Activated CD4-positive, alpha-beta T cell treated with anti-CD3 and anti-CD28 coated beads for 1 hour (primary cell): ENCODE data around the gene AKAP6.

Experiments used
- DNase-seq: peaks from one replicate; pipeline ENCODE4 v3.0.0-alpha.2; 2020

AKAP6 gene

GRCh38 chr14:32593290-32593942 is 264.3 kb downstream of the AKAP6 start:
- DNase-seq = no peak

- DNase-seq = no peak
Measured at GRCh38 chr14:32594766-32595165, 265.7 kb downstream of the AKAP6 start.

- no peak for DNase-seq
Measured at GRCh38 chr14:32595497-32595896, 266.4 kb downstream of the AKAP6 start.

GRCh38 chr14:32596390-32596789 is 267.3 kb downstream of the AKAP6 start:
- DNase-seq = no peak

- no peak for DNase-seq
Measured at GRCh38 chr14:32597771-32598170, 268.7 kb downstream of the AKAP6 start.

- DNase-seq = no peak
Measured at GRCh38 chr14:32601069-32601468, 272.0 kb downstream of the AKAP6 start.

- no peak for DNase-seq
Measured at GRCh38 chr14:32601906-32602305, 272.8 kb downstream of the AKAP6 start.

- no peak for DNase-seq
Measured at GRCh38 chr14:32602699-32603098, 273.6 kb downstream of the AKAP6 start.

GRCh38 chr14:32603992-32604565 is 275.0 kb downstream of the AKAP6 start:
- DNase-seq = no peak

GRCh38 chr14:32606301-32606700 is 277.2 kb downstream of the AKAP6 start:
- no peak for DNase-seq

- DNase-seq = no peak
Measured at GRCh38 chr14:32607399-32607798, 278.3 kb downstream of the AKAP6 start.

- DNase-seq = no peak
Measured at GRCh38 chr14:32608857-32609256, 279.8 kb downstream of the AKAP6 start.

GRCh38 chr14:32609388-32609787 is 280.3 kb downstream of the AKAP6 start:
- DNase-seq = no peak

GRCh38 chr14:32611752-32612151 is 282.7 kb downstream of the AKAP6 start:
- DNase-seq = no peak

GRCh38 chr14:32618991-32619390 is 289.9 kb downstream of the AKAP6 start:
- no peak for DNase-seq

- no peak for DNase-seq
Measured at GRCh38 chr14:32620303-32620702, 291.2 kb downstream of the AKAP6 start.

GRCh38 chr14:32620724-32621123 is 291.6 kb downstream of the AKAP6 start:
- DNase-seq = no peak

- DNase-seq = no peak
Measured at GRCh38 chr14:32621585-32621984, 292.5 kb downstream of the AKAP6 start.

GRCh38 chr14:32622742-32623141 is 293.6 kb downstream of the AKAP6 start:
- no peak for DNase-seq

GRCh38 chr14:32623300-32624093 is 294.4 kb downstream of the AKAP6 start:
- DNase-seq = no peak

GRCh38 chr14:32625211-32625610 is 296.1 kb downstream of the AKAP6 start:
- DNase-seq = no peak

- no peak for DNase-seq
Measured at GRCh38 chr14:32627545-32628298, 298.6 kb downstream of the AKAP6 start.

GRCh38 chr14:32629236-32629635 is 300.1 kb downstream of the AKAP6 start:
- DNase-seq = no peak
